NCI-H446 treated with DMSO at 0.1 percent for 48 hours (cell line): ENCODE results near the gene DHX9.

ENCODE experiments used
- DNase-seq: peaks from one replicate; lab custom pipeline; 2025; lab: John Stamatoyannopoulos, UW

DHX9 gene

GRCh38 chr1:182839209-182840066 is at the start of gene DHX9:
TSS of gene DHX9 (plus strand) at chr1:182839347. CDS start at chr1:182842567, 3,220 bp downstream.
- peak; percentile 82 for DNase-seq

GRCh38 chr1:182791281-182792179 is 47.6 kb upstream of the DHX9 start:
- DNase-seq: no peak

GRCh38 chr1:182794091-182794490 is 45.1 kb upstream of the DHX9 start:
- DNase-seq: no peak

GRCh38 chr1:182794676-182795201 is 44.4 kb upstream of the DHX9 start:
- DNase-seq: no peak

- DNase-seq: no peak
These were observed 43.5 kb upstream of the DHX9 start for GRCh38 chr1:182795563-182796228.

- no peak for DNase-seq
These were observed 36.9 kb upstream of the DHX9 start for GRCh38 chr1:182802006-182802803.

GRCh38 chr1:182803846-182804245 is 35.3 kb upstream of the DHX9 start:
- no peak for DNase-seq

GRCh38 chr1:182806015-182806678 is 33.0 kb upstream of the DHX9 start:
- DNase-seq: no peak

GRCh38 chr1:182807907-182808306 is 31.2 kb upstream of the DHX9 start:
- no peak for DNase-seq

- DNase-seq: no peak
These were observed 29.7 kb upstream of the DHX9 start for GRCh38 chr1:182809414-182809957.

GRCh38 chr1:182811975-182812722 is 27.0 kb upstream of the DHX9 start:
- DNase-seq: no peak

GRCh38 chr1:182816863-182817262 is 22.3 kb upstream of the DHX9 start:
- DNase-seq: no peak

- no peak for DNase-seq
These were observed 21.3 kb upstream of the DHX9 start for GRCh38 chr1:182817802-182818201.

- DNase-seq: no peak
These were observed 15.9 kb upstream of the DHX9 start for GRCh38 chr1:182823220-182823619.

GRCh38 chr1:182826892-182827291 is 12.3 kb upstream of the DHX9 start:
- DNase-seq: no peak

GRCh38 chr1:182829285-182829932 is 9.7 kb upstream of the DHX9 start:
- no peak for DNase-seq

- DNase-seq: no peak
These were observed 5.9 kb upstream of the DHX9 start for GRCh38 chr1:182833271-182833670.

- no peak for DNase-seq
These were observed 4.8 kb upstream of the DHX9 start for GRCh38 chr1:182834326-182834725.

GRCh38 chr1:182835806-182836205 is 3.3 kb upstream of the DHX9 start:
- DNase-seq: no peak
